SK-MEL-5 (cell line): ENCODE data around the gene MGAT4A. TPM values are rescaled to one million over a fixed set of nuclear protein-coding genes. Genes with fewer than 3 reads are reported as not detected.

Experiments
- DNase-seq: peaks from one replicate; pipeline ENCODE4 v3.0.0-alpha.2; 2016; ENCODE audit warnings: low read depth, low spot score
- in situ Hi-C: cut with HindIII; loops from 2 replicates; pipeline ENCODE4 v1.10.0; 2016; ENCODE audit warnings: low sequenced_read_pairs, high pct_unique_total_duplicates, low pct_unique_long_range_greater_than_20kb
- total RNA-seq: library from RNA; depleted of rRNA; stranded (reverse); fragments of >200 nt; shearing (Covaris generic); gene quantifications from 2 replicates; pipeline ENCODE4 v1.2.3, GENCODE V29; 2014

The MGAT4A gene
- total RNA-seq, 1 experiment from 2014 or later, result 16.3 TPM

DNA sequence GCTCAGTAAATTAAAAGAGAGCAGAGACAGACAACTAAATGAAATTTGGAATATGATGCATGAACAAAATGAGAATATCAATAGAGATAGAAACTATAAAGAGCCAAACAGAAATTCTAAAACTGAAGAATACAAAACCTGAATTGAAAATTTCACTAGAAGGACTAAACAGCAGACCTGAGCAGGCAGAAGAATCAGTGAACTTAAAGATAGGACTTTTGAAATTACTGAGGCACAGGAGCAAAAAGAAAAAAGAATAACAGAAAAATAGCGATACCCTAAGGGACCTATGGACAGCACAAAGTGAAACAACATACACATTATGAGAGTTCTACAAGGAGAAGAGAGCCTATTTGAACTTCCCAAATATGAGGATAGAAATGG lies 80.9 kb downstream of the MGAT4A start:
- in situ Hi-C loops, result no loop called here

DNA sequence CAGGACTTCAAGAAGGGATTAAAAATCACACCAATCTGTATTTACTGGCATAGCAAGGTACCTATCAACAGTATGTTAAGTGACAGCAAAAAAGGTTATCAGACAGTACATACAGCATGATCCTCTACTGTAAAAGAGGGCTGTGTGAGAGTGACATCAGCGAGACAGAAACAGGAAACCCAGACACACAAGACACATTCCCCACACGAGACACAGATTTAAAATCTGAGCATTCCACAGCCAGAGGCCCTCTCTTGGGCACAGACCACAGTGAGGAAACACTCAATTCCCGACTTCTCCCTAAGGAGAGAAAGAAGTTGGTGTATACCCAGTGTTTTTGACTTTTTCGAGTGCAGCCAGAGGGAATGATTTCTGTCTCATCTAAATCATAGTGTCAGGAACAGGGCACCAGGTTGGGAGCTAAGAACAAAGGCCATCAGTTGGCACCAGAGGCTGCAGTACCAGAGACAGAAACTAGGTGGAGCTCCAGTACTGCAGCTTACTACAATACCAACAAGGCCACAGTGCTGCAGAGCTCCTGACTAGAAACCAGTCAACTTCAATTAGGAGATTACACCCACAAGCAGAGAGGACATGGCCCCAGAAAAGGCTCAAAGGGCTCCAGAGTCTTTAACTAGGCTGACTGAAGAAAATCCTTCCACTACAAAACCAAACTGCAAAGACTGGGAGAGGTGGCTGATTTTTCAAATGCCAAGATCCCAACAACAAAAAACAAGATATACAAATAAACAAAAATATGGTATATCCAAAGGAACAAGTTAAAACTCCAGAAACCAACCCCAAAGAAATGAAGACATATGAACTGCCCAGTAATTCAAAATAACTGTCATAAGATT lies 81.6 kb downstream of the MGAT4A start:
- peak; percentile 87 for DNase-seq
- in situ Hi-C loops, result no loop called here

More for the DNA sequence above, 80.9 kb downstream of the MGAT4A start:
- no peak for DNase-seq

DNA sequence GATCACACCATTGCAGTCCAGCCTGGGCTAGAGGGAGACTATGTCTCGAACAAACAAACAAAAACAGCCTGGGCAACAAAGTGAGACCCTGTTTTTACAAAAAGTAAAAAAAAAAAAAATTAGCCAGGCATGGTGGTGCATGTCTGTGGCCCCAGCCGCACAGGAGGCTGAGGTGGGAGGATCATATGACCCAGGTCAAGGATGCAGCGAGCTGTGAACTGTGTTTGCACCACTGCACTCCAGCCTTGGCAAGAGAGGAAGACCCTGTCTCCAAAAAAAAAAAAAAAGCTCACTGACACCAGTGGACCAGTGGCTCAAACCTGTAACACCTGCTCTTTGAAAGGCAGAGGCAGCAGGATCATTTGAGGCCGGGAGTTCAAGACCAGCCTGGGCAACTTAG lies 82.5 kb downstream of the MGAT4A start:
- no peak for DNase-seq
- in situ Hi-C loops, result no loop called here

DNA sequence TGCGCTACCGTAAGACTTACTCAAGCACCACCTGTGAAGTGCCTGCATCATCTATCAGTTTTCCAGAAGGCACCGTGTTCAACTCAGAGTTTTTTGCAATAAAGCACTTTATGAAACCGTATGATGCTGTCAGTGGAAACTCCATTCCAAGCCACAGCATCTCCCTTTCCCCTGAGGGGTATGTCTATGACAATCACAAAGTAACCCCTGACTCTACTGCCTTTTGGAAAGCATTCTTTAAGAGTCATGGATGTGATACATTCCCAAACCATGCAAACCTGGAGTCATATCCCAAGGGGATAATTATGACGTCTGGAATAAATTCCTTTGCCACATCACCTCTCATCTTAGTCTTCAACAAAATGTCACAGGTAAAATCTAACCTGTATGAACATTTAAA lies 83.3 kb downstream of the MGAT4A start:
- peak; percentile 2 for DNase-seq
- in situ Hi-C loops, result no loop called here

DNA sequence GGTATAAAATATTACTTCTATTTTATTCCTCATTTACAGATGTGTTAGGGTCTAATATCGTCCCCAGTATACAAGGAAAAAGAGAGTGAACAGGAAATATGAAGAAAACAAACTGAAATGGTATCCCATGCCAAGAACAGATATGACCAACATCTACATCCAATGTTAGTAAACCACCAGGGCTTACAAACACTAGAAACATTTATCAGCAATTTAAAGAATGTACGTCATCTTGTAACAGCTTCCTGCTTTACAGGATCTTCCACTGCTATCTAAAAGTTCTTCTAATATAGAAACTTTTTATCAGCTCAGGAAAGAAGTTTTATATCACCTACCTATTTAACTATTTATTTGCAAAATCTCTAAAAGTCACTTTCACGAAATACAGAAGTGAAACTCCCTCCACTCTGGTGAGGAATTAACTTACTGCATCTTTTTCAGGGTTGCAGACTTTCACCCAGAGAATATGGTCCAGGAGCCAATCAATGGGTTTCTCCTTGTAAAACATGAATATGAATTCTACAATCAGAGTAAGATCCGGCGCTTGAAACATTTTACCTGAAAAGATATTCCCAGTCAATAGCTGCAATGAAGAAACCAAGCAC lies 87.3 kb downstream of the MGAT4A start:
- in situ Hi-C loops, result no loop called here
- DNase-seq, result no peak

DNA sequence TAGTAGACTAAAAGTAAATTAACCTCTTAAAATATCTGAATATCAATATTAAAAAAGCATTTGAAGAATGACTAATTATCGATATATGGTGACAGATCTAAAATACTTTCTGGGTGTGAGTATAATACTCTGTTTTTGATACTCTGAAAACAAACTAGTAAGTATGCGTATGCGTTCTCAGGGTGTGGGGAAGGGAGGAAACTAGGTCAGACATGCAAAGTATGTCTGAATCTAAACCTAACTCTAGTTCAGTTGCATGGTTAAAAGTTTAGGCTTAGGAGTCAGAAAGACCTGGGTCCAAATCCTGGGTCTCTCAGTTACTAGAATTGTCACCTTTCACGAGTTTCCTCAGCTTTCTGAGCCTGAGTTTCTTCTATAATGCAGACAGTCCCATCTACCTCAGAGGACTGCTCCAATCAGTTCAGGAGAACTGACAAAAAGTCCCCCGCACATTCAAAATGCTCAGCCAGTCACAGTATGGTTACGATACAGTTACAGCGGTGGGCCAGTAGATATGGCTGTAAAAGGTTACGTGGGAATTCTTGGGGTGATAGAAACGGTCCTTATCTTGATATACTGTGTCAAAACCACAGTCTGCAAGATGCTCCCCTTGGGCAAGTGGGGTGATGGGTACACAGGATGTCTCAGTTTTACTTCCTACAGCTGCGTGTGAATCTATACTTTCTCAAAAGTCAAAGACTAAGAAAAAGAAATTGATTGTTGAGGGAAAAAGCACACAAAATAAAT lies 93.4 kb downstream of the MGAT4A start:
- in situ Hi-C loops, result no loop called here

DNA sequence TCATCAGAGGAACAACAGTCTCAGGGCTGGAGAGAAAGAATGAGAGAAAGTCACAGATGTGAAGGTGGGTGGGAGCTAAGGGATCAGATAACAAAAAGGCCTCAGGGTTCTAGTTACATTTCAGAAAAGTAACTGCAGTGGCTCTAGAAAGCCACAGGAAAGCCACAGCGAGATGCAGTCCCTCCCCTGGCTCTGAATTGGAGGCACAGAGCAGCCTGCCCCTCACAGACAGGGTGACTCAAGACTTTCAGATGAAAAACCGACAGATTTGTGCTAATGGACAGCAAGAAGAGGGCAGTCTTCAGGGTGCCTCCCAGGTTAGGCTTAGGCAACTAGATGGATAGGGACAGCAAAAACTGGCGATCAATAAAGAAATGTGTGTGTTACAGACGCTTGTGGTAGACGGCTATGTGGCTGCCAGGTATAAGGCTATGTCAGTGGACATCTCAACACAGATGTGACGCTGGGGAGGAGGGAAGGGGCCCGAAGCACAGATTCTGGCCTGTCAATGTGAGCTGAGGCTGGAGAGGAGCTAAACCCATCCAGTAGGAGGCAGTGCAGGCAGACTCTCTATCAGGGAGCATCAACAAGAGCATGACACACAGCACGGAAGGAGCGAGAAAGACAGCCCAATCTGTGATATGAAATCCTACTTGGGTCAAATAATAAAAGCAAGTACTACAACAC lies 96.4 kb downstream of the MGAT4A start:
- DNase-seq, result peak; percentile 70
- in situ Hi-C loops, result no loop called here

More for the DNA sequence above, 93.4 kb downstream of the MGAT4A start:
- DNase-seq, result no peak

DNA sequence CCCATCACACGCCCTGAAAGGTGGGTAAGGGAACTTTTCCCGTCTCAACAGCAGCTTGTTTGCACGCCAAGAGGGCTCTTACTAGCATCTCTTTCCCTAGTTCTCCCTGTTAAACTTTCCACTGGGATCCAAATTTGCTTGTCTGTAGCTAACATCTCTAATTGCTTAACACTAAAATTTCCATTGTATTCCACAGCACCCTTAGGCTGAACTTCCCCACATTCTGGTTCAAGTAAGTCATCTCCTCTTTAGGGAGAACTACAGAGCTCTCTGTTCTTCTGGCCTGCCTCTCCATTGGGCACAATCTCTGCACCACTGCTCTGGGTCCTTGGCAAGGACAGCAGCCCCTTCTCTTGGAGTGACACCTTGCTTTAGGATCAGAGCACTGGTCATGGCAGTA lies 98.6 kb downstream of the MGAT4A start:
- in situ Hi-C loops, result no loop called here
- no peak for DNase-seq

DNA sequence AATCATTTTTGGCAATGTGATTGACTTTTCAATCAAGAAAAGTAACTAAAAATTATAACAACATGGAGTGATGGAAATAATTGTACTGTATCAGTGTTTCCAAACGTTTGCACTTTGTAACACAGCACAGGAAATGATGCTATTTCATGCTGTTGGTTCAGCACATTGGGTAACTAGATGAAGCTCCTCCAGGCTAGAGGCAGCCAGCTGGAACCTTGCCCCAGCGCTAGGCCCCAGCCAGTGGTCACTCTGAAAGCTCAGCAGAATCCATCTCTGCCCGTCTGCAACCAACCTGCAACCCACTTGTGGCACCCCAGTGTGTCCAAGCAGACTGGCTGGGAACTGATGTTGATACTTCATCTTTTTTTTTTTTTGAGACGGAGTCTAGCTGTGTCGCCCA lies 107.3 kb downstream of the MGAT4A start:
- in situ Hi-C loops, result no loop called here
- DNase-seq, result no peak

DNA sequence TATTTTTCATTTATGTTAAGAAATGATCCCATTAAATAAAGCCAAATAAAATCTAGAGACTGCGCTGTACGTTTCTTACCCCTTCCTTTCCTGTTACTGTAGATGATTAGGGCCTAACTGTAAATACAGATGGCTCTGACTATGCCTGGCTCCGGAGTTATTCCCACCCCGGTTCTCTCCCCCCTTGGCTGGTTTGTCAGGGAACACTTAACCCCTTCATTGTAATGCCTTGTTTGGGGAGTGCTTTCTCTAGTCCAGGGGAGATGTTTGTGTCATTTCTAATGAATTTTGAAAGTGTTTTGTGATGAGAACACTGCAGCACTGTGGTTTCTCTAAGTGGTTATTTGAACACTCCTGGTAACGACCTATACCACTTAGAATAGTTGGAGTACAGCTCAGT lies 113.8 kb downstream of the MGAT4A start:
- no peak for DNase-seq

DNA sequence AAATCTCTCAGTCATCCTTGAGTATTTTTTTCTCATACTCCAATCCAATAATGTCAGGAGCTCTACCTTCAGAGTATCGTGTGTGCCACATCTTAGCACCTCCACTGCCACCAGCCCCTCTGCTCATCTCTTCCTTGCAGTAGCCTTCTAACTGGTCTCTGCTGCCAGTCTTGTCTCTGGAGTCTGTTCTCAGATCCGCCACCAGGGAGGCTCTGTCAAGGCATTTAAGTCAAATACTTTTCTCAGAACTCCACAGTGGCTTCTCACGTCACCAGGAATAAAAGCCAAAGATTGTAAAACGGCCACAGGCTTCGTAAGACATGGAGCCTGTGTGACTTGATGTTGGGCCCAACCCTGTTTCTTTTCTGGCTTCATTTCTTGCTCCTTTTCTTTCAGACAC lies 115.5 kb downstream of the MGAT4A start:
- in situ Hi-C loops, result no loop called here
- peak; percentile 36 for DNase-seq

More for the DNA sequence above, 113.8 kb downstream of the MGAT4A start:
- in situ Hi-C loops, result no loop called here

DNA sequence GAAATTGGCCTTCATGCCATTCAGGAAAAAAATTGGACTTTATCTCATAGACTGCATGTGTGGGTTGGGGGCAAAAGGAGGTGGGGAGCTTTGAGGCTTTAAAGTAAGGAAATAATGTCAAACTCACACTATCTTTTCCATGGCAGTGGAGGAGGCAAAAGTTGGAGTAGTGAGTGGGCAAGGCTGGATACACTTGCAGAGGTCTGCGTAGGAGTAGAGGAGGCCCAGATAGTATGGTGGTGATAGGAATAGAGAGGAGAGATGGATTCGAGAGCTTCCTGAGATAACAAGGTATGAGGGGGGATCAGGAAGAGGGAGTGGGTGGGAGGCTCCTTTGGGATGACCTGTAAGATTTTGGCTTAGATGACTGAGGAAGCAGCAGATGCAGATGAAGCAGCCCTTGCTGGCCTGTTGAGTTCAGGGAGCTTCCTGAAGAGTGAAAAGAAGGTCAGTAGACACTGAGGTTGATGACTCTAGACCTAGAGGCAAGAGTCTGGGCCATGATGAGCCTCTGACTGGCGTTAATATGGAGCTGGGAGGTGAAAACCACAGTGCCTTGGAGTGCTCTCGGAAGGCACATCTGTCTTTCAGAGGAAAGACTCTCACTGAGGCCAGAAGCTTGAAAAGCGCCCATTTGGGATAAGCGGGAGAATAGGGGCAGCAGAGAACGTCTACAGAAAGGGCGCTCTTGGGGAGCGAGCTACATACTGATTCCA lies 116.8 kb downstream of the MGAT4A start:
- no peak for DNase-seq
- in situ Hi-C loops, result no loop called here

DNA sequence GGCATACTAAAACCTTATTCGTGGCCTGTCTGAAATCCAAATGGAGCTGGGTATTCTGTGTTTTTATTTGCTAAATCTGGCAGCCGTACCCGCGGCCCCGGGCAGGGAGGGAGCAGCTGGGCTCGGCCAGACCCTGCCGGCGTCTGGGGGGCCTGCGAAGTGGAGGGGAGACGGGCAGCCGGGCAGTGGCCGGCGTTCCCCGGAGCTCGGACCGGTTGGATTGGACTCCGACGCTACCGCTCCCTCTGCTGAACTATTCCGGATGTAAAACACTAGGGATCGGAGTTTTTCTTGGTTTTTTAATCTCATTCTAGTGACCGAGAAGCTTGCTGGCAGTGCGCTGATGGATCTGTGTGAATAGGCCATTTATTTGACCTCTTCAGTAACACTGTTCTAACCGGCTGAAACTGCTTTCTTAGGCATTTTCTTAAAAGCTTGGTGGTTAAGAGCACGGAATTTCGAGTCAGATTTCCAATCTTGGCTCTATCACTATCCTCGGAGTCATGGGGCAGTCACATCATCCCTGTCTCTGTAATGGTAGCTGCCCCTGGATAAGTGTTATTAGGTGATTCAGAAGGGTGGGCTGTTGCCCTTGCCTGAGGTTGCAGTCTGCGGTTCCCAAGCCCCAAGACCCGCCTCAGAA lies 121.8 kb downstream of the MGAT4A start:
- in situ Hi-C loops, result no loop called here

DNA sequence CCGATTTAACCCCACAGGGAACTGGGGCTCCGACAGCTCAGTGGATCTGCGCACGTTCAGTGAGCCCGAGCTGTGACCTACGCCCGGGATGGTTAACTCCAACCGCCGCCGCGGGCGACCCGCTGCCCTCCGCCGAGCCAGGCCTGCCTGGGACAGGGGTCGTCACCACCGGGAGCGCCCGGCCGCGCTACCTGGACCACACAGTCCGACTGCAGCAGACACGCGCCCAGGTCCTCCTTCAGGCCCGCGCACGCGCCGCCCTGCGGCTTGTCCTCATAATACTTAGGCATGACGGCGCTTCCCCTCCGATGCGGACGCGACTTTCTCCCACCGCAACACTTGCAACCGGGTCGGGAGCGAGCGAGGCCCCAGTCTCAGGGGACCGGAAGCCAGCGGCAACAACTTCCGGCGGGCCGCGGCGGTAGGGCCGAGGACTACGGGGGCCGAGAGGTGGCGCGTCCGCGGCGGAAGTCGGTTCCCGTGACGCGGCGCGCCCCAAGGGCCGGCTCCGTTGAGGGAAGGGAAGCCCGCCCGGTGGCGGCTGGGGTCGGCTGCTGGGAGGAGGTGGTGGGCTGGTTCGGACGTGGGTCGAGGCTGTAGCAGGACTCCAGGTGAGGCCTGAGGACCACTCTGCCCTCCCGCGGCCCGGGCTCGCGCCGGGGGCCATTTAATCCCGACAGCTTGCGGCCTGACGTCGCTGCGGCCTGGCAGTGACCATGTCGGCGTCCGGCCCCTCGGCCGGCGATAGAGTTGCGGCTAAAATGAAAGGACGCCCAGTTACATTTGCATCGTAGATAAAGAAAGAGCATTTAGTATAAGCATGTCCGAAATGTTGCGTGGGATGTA lies 122.6 kb downstream of the MGAT4A start, which contains the start of the genes COA5 and UNC50:
Gene COA5, minus strand, starts transcription at position 397 of the 846 bp plus-strand sequence. Its CDS starts 107 bp downstream, at position 290.
Gene UNC50, plus strand, starts transcription at position 474 of the 846 bp plus-strand sequence. CDS start 1,171 bp downstream, outside the sequence.
- peak; percentile 82 for DNase-seq
- in situ Hi-C loops, result no loop called here

More for the DNA sequence above, 121.8 kb downstream of the MGAT4A start:
- no peak for DNase-seq

DNA sequence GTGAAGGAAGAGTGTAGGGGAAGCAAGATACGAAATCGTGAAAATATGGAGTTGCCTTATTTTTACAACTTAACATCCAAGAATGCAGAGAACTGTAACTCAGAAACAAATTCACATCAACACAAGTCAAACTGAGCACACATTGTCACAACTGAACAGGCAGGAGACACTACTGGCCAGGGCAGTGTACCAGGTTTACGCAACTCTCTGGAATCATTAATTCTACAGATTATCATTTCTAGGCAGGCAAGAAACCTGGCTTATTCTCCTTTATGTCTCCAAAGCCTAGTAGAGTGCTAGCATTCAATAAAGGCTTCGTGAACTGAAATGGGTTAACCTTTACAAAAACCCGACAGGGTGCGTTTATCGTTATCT lies 123.2 kb downstream of the MGAT4A start:
- DNase-seq, result no peak
- in situ Hi-C loops, result no loop called here

DNA sequence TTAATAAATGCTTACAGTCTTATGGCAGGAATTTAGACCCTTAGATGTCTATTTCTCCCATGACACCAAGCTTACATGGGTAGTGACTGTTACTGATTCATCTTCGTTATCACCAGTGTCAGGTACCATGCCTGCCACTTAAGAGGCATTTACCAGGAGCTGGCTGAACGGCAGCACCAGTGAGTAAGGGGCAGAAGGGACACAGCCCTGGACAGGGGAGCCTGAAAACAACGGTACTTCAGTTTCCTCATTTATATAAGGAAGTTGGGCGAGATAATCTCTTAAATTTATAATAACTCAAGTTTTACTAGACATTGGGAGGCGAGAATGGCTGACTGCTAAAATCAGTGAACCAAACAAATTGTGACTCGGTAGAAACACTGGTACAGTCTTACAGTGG lies 123.8 kb downstream of the MGAT4A start:
- in situ Hi-C loops, result no loop called here
- DNase-seq, result no peak
